A673 (cell line): ENCODE measurements around the gene TNFSF10. TPM values are rescaled to one million over a fixed set of nuclear protein-coding genes. Genes with fewer than 3 reads are reported as not detected.

ENCODE experiments used
- BruUV-seq: library from RNA; stranded (reverse); fragments of 400-500 nt; replicated peaks from 2 replicates; lab custom pipeline; 2021; lab: Mats Ljungman, UMichigan
- CTCF ChIA-PET: fragments of 300-600 bp; sonication (Branson Sonifier 250); formaldehyde crosslinking; loops from one replicate; lab custom pipeline; 2022; ENCODE audit warnings: antibody characterized with exemption; lab: Charles Lee
- POLR2A ChIA-PET: fragments of 300-600 bp; sonication (Branson Sonifier 250); formaldehyde crosslinking; loops from one replicate; lab custom pipeline; 2022; ENCODE audit warnings: antibody characterized with exemption; ENCODE audit not compliant: low non-redundant PET; lab: Charles Lee
- DNase-seq: peaks from one replicate; pipeline ENCODE4 v3.0.0-alpha.2; 2015; ENCODE audit warnings: low spot score
- H3K27ac ChIP-seq: fragments of 200-600 bp; sonication (generic); 2 replicates; pipeline ENCODE4 v1.5.1; 2016; ENCODE audit warnings: mixed run types, low read depth, mild to moderate bottlenecking, mixed read lengths, antibody characterized with exemption, low read length; ENCODE audit not compliant: poor library complexity, severe bottlenecking
- H3K27me3 ChIP-seq: fragments of 200-600 bp; sonication (generic); replicated peaks from 2 replicates; pipeline ENCODE4 v1.6.1; 2017; ENCODE audit warnings: mixed run types, low read depth, mild to moderate bottlenecking, mixed read lengths, antibody characterized with exemption, low read length; ENCODE audit not compliant: insufficient read depth, poor library complexity
- H3K36me3 ChIP-seq: fragments of 200-600 bp; sonication (generic); 2 replicates; pipeline ENCODE4 v1.6.1; 2016; ENCODE audit warnings: mixed run types, mild to moderate bottlenecking, mixed read lengths, antibody characterized with exemption, low read length; ENCODE audit not compliant: insufficient read depth, poor library complexity, severe bottlenecking
- H3K4me1 ChIP-seq: fragments of 200-600 bp; sonication (generic); 2 replicates; pipeline ENCODE4 v1.6.1; 2017; ENCODE audit warnings: mixed run types, mild to moderate bottlenecking, mixed read lengths, antibody characterized with exemption, low read length; ENCODE audit not compliant: insufficient read depth, poor library complexity, severe bottlenecking
- H3K4me3 ChIP-seq: fragments of 200-600 bp; sonication (generic); 2 replicates; pipeline ENCODE4 v1.5.1; 2016; ENCODE audit warnings: low read depth, mixed run types, mild to moderate bottlenecking, mixed read lengths, low read length; ENCODE audit not compliant: poor library complexity, severe bottlenecking
- H3K9me3 ChIP-seq: fragments of 200-600 bp; sonication (generic); 2 replicates; pipeline ENCODE4 v1.6.1; 2016; ENCODE audit warnings: mixed run types, low read depth, mild to moderate bottlenecking, mixed read lengths, antibody characterized with exemption, low read length; ENCODE audit not compliant: poor library complexity, severe bottlenecking
- CTCF ChIP-seq: fragments of 300-800, 200-600 bp; sonication (generic); conservative IDR thresholded peaks from 2 replicates; pipeline ENCODE4 v1.5.1; 2017; ENCODE audit warnings: low read depth, mild to moderate bottlenecking, antibody characterized with exemption, low read length, moderate library complexity, mixed read lengths
- EZH2 ChIP-seq: fragments of 200-600 bp; sonication (generic); IDR thresholded peaks from 2 replicates; pipeline ENCODE4 v1.6.1; 2017; ENCODE audit warnings: borderline replicate concordance, low read depth, mild to moderate bottlenecking, mixed read lengths, antibody characterized with exemption, low read length; ENCODE audit not compliant: poor library complexity, severe bottlenecking
- intact Hi-C: fragments of 100-400 bp; cut with micrococcal nuclease; formaldehyde crosslinking; loops from one replicate; pipeline ENCODE4 v1.10.0; 2022; ENCODE audit not compliant: unreplicated experiment
- total RNA-seq: library from RNA; stranded (reverse); gene quantifications from 2 replicates; pipeline ENCODE4 v1.2.3, GENCODE V29; 2021

TNFSF10 gene
- total RNA-seq, 1 experiment from 2014 or later = not detected

DNA sequence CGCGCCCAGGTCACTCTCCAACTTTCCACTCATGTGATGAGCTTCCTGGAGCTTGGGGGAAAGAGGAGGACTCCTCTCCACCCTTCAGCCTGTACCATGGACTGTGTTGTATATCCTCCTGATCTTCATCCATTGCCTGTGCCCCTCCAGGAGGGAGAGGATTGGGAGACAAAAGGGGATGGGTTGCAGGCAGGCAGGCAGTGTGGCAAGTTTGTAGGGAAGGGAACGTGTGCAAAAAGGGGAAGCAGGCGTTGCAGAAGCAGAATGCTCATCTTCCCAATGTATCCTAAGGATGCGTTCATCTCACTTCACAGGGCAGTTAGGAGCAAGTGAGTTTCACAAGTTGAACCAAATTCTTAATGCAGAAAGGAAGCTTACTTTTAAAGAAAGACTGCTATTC is 46.9 kb downstream of the TNFSF10 start:
- CTCF ChIA-PET = interaction anchor here (0.6 to 1.5 kb wide), 10 partner anchors 9 to 1870 kb away, joined by 3 to 9 read pairs (median 3); no protein-coding TSS in a partner anchor
- no peaks in the 10 kb centered on the region for H3K36me3 ChIP-seq
- TF ChIP-seq EZH2 = no peak
- TF ChIP-seq CTCF = no peak
- H3K4me3 ChIP-seq = peak overlapping the region; percentile 48
- H3K4me1 ChIP-seq = no peaks in the 10 kb centered on the region
- DNase-seq = no peak
- H3K9me3 ChIP-seq = peaks cover 7% of the 10 kb centered on the region
- H3K27me3 ChIP-seq = no peaks in the 10 kb centered on the region
- intact Hi-C loops = loop anchor here (2.0 to 10.0 kb wide), 3 partner anchors 144 to 1512 kb away; no protein-coding TSS in a partner anchor
- BruUV-seq = no TSS peak
- H3K27ac ChIP-seq = no peak overlapping the region
- POLR2A ChIA-PET = no interaction called here

DNA sequence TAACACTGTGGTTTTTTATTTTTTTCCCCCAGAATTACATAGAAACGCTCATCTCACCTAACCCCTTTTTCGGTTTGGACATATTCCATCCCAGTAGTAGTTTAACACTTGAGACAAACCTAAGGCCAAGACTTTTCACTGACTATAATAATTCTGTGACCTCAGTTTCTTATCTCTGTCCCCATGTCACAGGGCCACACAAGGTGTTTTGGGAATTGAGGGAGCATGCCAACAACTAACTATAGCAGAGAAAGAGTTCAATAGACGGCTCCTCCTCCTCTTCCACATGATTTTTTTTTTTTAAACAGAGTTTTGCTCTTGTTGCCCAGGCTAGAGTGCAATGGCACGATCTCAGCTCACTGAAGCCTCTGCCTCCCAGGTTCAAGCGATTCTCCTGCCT is 47.5 kb downstream of the TNFSF10 start:
- no TSS peak for BruUV-seq
- POLR2A ChIA-PET = no interaction called here
- CTCF ChIA-PET = interaction anchor here (0.7 kb wide), 1 partner anchor 648 kb away, joined by 4 read pairs; no protein-coding TSS in a partner anchor
- peaks cover 7% of the 10 kb centered on the region for H3K9me3 ChIP-seq
- no peak overlapping the region for H3K4me3 ChIP-seq
- no peaks in the 10 kb centered on the region for H3K36me3 ChIP-seq
- H3K27ac ChIP-seq = no peak overlapping the region
- intact Hi-C loops = loop anchor here (2.0 to 10.0 kb wide), 3 partner anchors 143 to 1511 kb away; no protein-coding TSS in a partner anchor
- no peaks in the 10 kb centered on the region for H3K27me3 ChIP-seq
- H3K4me1 ChIP-seq = no peaks in the 10 kb centered on the region
- no peak for DNase-seq
- TF ChIP-seq CTCF (no peak), EZH2 (no peak)

GRCh38 chr3:172471903-172472302 is 51.3 kb downstream of the TNFSF10 start:
- H3K9me3 ChIP-seq = peaks cover 7% of the 10 kb centered on the region
- ChIA-PET CTCF (interaction anchor here (1.2 kb wide), 1 partner anchor 10 kb away, joined by 4 read pairs; no protein-coding TSS in a partner anchor), POLR2A (no interaction called here)
- no peaks in the 10 kb centered on the region for H3K36me3 ChIP-seq
- no peak for TF ChIP-seq EZH2
- intact Hi-C loops = loop anchor here (10.0 kb wide), 1 partner anchor 1507 kb away; no protein-coding TSS in a partner anchor
- no peak overlapping the region for H3K4me3 ChIP-seq
- no peak for DNase-seq
- no peaks in the 10 kb centered on the region for H3K4me1 ChIP-seq
- H3K27me3 ChIP-seq = no peaks in the 10 kb centered on the region
- H3K27ac ChIP-seq = no peak overlapping the region
- no TSS peak for BruUV-seq
